Measurements from ENCODE around the gene ZSCAN10. TPM values are rescaled to one million over a fixed set of nuclear protein-coding genes. Genes with fewer than 3 reads are reported as not detected.

The ZSCAN10 gene
- total and polyA plus RNA-seq, 2 of the 13 experiments (the other 11 are each of a cell fraction or from before 2014, with no cell fraction given): not detected

DNA sequence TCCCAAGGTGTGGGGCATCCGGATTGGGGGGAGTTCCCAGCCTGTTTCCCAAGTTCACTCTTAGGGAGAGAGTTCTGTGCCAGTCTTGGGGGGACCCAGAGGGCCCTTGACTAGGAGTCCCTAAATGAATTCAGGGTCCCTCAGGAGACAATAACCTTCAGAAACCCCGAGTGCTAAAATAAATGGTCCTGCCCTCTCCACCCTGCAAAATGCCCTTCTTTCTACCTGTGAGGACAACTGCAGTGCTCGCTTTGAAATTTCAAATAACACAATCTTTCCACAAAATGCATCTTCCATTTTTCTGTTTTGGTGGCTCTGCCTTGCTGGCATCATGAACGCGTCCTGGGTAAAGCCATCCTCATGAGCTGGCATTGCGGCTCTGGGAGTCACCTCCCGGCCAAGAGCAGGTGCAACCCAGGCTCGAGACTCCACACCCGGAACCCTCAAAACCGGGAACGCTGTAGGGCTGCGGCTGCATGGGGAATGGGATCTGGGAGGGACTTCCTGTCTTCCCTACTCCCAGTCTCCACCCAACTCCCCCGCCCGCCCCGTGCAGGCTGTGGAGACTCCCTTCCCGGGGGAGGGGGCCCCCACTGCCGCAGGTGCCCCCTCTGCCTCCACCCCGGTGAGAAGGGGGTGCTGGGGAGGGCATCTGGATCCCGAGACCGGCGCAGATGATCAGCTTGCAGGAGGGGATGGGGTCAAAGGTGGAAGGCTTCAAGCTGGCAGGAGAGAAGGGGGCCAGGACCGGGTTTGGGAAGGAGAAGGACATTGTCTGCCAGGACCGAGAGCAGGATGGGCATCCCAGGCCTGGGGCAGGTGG is 13.2 kb upstream of the ZSCAN10 start, which contains the start of gene ZNF205 (continued):
- TF ChIP-seq GFI1 (CRISPR knock-in tag; IDR thresholded peaks at IDR 0.05; ENCODE audit: borderline replicate concordance) (peak; percentile 53; the same call in 1 of the 2 replicates), ZNF34 (CRISPR knock-in tag; IDR thresholded peaks at IDR 0.05; ENCODE audit: borderline replicate concordance) (no peak), ZFP36L1 (CRISPR knock-in tag; IDR thresholded peaks at IDR 0.05) (no peak), KDM4B (CRISPR knock-in tag; IDR thresholded peaks at IDR 0.05) (peak; percentile 49; the same call in 1 of the 2 replicates), CBX5 (CRISPR knock-in tag; IDR thresholded peaks at IDR 0.05; ENCODE audit: borderline replicate concordance) (peak; percentile 66; the same call in 1 of the 2 replicates), NFIC (IDR thresholded peaks at IDR 0.05; ENCODE audit: low read length) (no peak), ZNF788 (CRISPR knock-in tag; IDR thresholded peaks at IDR 0.05; ENCODE audit: borderline replicate concordance) (peak; percentile 95; the same call in 1 of the 2 replicates), KDM3A (CRISPR knock-in tag; IDR thresholded peaks at IDR 0.05; ENCODE audit: low read depth) (peak; percentile 87; the same call in 1 of the 2 replicates), ZNF296 (CRISPR knock-in tag; conservative IDR thresholded peaks at IDR 0.05) (no peak), KLF9 (CRISPR knock-in tag; IDR thresholded peaks at IDR 0.05; ENCODE audit: low read depth) (no peak), FOXO1 (CRISPR knock-in tag; IDR thresholded peaks at IDR 0.05) (no peak), IRX3 (CRISPR knock-in tag; IDR thresholded peaks at IDR 0.05; ENCODE audit: borderline replicate concordance, low read depth) (no peak), ZMYM4 (CRISPR knock-in tag; IDR thresholded peaks at IDR 0.05) (peak; percentile 64), ZNF598 (CRISPR knock-in tag; IDR thresholded peaks at IDR 0.05; ENCODE audit: borderline replicate concordance) (no peak), TGIF2 (CRISPR knock-in tag; IDR thresholded peaks at IDR 0.05) (no peak), ZNF616 (CRISPR knock-in tag; IDR thresholded peaks at IDR 0.05; ENCODE audit: low read depth) (no peak), MEIS2 (CRISPR knock-in tag; IDR thresholded peaks at IDR 0.05) (0 out of 2 replicates have a peak, but pooled peaks have one; percentile 32), ZNF614 (CRISPR knock-in tag; IDR thresholded peaks at IDR 0.05; ENCODE audit: borderline replicate concordance) (no peak), SIX1 (CRISPR knock-in tag; IDR thresholded peaks at IDR 0.05; ENCODE audit: borderline replicate concordance) (no peak), ZNF3 (CRISPR knock-in tag; IDR thresholded peaks at IDR 0.05) (no peak)
- TF ChIP-seq, protein P1, sequence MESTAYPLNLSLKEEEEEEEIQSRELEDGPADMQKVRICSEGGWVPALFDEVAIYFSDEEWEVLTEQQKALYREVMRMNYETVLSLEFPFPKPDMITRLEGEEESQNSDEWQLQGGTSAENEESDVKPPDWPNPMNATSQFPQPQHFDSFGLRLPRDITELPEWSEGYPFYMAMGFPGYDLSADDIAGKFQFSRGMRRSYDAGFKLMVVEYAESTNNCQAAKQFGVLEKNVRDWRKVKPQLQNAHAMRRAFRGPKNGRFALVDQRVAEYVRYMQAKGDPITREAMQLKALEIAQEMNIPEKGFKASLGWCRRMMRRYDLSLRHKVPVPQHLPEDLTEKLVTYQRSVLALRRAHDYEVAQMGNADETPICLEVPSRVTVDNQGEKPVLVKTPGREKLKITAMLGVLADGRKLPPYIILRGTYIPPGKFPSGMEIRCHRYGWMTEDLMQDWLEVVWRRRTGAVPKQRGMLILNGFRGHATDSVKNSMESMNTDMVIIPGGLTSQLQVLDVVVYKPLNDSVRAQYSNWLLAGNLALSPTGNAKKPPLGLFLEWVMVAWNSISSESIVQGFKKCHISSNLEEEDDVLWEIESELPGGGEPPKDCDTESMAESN (CRISPR knock-in tag; conservative IDR thresholded peaks at IDR 0.05): peak; percentile 66; the same call in 1 of the 2 replicates
- TF ChIP-seq, protein P2, sequence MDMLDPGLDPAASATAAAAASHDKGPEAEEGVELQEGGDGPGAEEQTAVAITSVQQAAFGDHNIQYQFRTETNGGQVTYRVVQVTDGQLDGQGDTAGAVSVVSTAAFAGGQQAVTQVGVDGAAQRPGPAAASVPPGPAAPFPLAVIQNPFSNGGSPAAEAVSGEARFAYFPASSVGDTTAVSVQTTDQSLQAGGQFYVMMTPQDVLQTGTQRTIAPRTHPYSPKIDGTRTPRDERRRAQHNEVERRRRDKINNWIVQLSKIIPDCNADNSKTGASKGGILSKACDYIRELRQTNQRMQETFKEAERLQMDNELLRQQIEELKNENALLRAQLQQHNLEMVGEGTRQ (IDR thresholded peaks at IDR 0.05; ENCODE audit: low read depth, low read length): no peak
- TF ChIP-seq, protein P2 (CRISPR knock-in tag; IDR thresholded peaks at IDR 0.05; ENCODE audit: borderline replicate concordance): no peak
- TF ChIP-seq, protein P3, sequence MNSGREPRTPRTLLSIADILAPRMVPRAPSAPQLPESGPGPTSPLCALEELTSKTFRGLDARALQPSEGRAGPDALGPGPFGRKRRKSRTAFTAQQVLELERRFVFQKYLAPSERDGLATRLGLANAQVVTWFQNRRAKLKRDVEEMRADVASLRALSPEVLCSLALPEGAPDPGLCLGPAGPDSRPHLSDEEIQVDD (CRISPR knock-in tag; IDR thresholded peaks at IDR 0.05; ENCODE audit: borderline replicate concordance): no peak
- TF ChIP-seq, protein P4, sequence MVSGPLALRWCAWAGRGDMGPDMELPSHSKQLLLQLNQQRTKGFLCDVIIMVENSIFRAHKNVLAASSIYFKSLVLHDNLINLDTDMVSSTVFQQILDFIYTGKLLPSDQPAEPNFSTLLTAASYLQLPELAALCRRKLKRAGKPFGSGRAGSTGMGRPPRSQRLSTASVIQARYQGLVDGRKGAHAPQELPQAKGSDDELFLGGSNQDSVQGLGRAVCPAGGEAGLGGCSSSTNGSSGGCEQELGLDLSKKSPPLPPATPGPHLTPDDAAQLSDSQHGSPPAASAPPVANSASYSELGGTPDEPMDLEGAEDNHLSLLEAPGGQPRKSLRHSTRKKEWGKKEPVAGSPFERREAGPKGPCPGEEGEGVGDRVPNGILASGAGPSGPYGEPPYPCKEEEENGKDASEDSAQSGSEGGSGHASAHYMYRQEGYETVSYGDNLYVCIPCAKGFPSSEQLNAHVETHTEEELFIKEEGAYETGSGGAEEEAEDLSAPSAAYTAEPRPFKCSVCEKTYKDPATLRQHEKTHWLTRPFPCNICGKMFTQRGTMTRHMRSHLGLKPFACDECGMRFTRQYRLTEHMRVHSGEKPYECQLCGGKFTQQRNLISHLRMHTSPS (CRISPR knock-in tag; IDR thresholded peaks at IDR 0.05; ENCODE audit: low read depth): no peak
